DLD1 (cell line): ENCODE measurements around the gene SPATA46.

Experiments
- in situ Hi-C: cut with HindIII; loops from 2 replicates; pipeline ENCODE4 v1.10.0; 2017; ENCODE audit warnings: low sequenced_read_pairs

Gene SPATA46

DNA sequence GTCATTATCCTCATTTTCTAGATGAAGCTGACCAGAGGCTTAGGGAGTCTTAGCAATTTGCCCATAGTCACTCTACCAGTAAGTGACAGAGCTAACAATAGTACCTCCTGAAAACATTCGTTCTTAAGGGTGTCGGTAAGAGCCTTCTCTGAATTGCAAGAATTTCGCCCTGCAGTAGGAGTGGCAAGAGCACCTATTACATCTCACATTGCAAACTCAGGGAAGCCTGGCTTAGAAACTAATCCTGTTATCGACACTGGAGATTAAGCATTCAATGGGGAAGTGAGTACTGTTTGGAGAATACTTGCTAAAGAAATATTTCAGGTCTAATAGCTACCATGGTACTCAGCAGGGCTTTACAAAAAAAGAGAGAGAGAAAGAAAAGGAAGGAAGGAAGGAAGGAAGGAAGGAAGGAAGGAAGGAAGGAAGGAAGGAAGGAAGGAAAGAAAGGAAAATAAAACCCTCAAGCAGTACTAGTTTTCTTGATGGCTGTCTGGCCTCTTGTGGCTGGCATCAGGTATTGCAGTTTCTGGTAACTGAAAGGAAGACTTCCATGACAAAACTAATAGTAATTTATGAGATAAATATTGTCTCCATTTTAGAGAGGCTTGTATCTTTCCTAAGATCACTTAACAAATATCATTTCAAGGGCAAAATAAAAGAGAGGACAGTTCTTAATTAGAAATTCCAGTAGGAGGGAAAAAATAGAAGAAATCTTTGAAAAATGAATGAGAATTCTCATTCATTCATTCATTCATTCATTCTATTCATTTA lies 15.3 kb upstream of the SPATA46 start:
- in situ Hi-C loops = loop anchor here (25.0 kb wide), 1 partner anchor 180 kb away; no protein-coding TSS in a partner anchor

DNA sequence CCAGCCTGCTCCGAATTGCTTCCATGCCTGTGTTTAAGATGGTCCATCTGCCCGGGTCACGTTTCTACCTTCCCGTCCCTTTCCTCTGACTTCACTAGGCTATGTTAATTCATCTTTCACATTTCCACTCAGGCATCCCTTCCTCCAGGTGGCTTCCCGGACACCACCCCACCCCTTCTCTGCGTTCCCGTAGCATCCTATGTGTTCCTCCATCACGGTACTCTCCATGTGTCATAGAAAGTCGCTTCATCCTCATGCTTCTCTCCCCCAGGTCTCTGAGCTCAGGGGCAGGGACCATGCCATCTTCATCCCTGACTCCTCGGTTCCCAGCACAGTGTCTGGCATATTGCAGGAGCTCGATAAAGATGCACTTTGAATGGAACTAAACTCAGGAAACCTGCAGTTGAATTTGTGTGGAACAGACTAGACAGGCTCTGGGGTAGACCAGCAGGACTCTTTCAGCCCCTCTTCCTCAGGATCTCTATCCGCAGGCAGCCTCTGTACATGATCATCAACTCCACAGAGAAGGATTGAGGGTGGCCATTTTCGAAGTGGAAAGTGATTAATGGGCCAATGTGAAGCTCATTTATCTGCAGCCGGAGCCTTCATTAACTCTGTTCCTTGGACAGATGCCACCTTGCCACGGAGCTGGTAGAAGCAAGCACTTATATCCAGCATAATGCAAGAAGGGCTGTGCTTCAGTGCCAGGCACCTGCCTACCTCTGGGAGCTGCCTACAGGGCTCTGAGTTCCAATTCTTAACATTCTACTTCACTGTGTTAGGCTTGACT lies 13.9 kb upstream of the SPATA46 start:
- in situ Hi-C loops = loop anchor here (25.0 kb wide), 1 partner anchor 178 kb away; no protein-coding TSS in a partner anchor

DNA sequence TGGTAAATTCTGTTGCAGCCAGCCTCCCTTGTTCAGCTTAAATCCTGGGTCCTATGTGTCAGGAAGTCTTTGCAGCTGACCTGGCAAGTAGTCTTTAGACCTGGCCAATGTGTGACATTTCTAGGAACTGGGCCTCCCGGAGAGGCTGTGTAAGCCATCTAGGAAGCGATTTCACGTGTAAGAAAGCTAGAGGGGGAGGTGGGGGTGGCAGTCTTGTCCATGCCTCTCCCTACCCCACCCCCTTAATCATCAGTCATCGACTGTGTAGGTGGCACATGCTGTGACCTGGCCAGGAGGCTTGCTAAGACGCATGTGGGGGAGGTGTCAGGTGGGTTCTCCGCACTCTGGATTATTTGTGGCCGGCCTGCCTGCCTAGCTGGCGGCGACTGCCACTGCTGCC lies 13.3 kb upstream of the SPATA46 start:
- in situ Hi-C loops = loop anchor here (10.0 to 25.0 kb wide), 2 partner anchors 178 to 345 kb away; no protein-coding TSS in a partner anchor

DNA sequence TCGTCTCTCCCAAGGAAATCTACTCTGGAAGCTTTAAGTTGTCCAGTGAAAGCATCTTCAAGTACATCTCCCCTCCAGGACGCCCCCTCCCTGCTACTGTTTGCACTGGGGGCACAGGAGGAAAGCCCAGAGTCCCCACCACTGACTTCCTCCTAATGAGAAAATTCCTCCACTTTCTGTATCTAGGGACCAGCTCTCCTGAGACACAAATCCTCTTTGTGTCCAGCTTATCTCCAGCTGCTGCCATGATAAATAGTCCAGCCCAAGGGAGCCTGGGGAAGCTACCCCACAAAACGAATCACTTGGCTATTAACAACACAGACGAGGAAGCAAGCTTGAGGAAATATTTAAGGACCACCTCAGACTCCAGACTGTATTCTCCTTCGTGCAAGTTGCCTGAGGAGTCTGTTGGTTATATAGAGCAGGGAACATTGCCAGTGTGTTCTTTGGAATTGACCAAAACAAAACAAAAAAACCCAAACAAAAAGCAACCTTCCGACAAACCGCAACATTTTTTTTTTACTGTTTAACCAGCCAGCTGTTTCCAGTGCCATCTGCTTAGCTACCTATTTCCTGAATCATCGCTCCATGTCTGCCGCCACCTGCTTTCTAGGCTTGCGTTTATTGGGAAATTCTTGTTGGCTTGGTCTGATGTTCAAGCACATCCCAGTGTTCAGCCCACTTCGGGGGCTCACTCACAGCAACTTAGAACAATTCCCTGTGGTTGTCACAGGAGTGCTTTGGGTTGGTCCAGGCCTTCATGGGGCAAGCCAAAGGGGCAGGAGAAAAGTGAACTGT lies 12.6 kb upstream of the SPATA46 start:
- in situ Hi-C loops = loop anchor here (10.0 to 25.0 kb wide), 2 partner anchors 177 to 344 kb away; no protein-coding TSS in a partner anchor

DNA sequence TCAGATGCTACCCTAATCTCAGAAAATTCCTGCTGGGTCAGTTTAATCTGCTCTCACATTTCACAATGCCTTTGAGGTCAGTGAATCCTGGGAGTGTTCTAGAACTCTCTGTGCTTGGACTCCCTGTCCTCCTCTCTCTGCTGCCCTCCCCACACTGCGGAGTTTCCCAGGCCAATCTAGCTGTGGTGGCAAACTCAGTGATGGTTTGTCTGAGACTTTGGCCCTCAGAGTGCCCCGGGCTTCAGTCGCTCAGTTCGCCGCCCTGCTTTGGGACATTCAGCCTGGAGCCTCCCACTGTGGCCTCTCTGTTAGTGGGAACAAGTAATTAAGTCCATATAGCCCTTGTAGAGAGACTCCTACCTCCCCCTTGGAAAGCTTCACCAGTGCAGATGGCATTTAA lies 12.0 kb upstream of the SPATA46 start:
- in situ Hi-C loops = loop anchor here (10.0 to 25.0 kb wide), 2 partner anchors 176 to 344 kb away; no protein-coding TSS in a partner anchor

DNA sequence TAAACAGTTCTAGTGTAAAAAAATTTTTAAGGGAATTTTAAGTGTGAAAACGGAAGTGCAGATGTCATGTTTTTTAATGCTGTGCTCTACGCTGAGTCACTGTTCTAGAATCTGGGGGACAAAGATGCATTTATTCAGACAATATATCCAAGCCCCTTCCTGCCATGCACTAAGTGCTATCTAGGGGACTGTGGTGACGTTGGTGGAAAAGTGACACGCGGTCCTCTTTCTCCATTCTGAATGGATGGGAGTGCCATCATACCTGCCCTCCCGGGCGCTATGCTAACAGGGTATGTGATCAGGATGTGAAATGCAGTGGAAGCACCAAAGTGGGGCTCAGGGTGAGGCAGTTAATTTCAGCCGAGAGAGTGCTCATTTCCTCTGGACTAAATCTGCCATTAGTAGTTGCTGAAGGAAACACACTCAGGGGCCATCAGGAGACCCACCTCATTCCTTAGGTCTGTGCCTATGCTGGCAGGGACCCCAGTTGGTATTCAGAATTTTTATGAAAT lies 11.5 kb upstream of the SPATA46 start:
- in situ Hi-C loops = loop anchor here (10.0 to 25.0 kb wide), 2 partner anchors 176 to 343 kb away; no protein-coding TSS in a partner anchor

DNA sequence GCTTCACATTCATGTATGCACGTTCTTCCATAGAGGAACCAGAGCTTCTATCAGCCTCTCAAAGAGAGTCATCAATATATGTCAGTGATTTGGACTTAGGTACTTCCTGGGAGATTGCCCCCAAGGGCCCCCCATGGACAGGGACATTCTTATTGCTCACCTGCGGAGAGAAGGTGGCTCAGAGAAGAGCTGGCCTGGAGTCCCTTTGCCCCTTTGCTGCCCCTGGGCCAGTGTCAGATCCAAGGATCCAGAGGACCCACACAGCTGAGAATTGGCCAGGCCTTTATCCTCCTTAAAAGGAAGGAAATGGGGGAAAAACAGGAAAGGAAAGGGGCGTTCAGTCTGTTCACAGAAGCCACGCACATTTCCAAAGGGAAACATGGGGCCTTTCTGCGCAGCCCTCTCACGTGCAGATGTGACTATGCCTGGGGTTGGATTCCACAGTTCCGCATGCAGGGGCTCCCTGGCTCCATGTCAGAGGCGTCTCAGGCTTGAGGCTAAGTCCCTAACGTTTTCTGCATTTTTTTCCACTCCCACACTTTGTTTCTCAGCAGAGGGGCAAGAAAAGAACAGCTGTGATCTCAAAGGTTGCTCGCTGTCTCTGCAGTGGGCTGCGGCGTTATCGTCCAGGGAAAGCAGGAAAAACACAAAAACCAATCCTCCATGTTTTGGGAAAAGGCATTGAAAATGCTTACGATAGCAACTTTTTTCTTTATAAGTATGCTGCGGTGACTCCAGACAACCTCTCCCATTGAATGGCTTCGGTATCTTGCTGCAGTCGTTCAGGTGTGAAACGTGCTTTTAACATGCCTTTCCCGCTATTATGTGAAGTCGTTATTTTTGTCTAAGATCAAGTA lies 10.8 kb upstream of the SPATA46 start:
- in situ Hi-C loops = loop anchor here (10.0 to 25.0 kb wide), 2 partner anchors 175 to 343 kb away; no protein-coding TSS in a partner anchor

DNA sequence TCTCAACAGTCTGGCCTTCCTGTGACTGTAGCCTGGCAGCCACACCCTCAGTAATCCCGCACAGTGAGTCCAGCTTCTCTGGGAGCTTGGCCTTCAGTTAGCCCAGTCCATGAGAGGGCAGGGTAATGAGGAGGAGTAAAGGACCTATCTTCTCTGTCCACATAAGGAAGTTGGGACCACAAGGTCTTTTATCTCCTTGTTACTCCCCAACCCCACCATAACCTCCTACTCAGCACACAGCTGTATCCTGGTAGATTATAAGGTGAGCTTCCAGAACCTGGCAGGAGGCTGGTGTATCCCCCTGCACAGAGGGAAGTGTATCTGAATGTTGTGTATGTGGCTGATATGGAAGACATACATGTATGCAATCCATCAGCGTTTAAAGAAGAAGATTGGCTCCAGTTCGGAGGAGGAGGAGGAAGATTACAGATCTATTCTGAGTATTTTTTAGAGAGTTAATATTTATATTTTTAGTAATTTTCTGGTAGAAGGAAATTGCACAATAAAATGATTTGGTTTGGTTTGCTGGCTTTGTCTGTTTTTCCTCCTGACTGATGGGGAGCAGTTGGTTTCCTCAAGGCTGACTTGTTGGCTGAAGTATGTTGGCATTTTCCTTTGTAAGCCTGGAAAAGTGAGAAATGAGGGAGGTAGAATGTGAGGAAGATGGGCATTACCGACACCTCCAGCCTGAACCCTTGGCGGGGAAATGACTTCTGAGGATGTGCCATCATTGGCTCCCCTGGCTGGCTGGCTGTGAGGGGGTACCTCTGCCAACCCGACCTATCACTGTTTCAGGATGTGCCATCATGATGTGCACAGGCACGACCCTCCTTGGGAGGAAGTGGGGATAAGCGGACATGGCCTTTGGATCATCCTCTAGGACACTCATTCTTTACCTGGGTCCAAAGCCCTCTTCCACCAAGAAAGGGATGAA lies 9.9 kb upstream of the SPATA46 start:
- in situ Hi-C loops = loop anchor here (10.0 to 25.0 kb wide), 2 partner anchors 174 to 342 kb away; no protein-coding TSS in a partner anchor

DNA sequence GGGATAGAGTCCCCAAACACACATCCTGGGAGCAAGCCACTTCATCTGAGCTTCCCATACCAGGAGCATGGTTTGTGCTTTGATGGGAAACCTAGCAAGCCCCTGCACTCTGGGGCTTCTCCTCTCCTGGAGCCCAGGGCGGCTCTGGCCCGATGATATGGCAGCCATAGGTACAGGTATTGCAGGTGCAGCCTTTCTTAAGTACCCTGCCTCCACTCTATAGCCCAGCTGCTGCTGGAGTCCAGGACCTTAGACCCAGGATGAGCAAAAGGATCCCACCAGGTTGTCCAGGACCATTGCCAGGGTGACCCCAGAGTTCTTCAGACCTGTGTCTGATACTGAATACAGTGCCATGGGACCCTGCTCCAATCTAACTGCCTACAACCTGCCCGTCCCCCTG lies 9.0 kb upstream of the SPATA46 start:
- in situ Hi-C loops = loop anchor here (10.0 to 25.0 kb wide), 2 partner anchors 173 to 341 kb away; no protein-coding TSS in a partner anchor

DNA sequence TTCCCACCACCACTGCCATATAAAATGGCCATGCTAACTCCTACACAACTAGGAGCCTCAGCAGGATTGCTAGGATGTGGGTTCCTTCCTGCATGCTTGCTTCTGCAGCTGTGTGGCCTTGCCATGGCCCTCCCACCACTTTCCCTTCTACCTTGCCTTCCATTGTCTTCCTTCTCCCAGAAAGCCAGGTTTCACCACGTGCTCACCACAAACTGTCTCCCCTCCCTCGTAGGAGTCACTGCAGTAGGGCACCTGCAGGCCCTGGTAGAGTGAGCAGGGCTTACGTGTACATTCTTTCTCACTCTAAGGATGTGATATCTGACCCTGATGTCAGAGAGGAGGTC lies 8.6 kb upstream of the SPATA46 start:
- in situ Hi-C loops = loop anchor here (10.0 to 25.0 kb wide), 2 partner anchors 173 to 340 kb away; no protein-coding TSS in a partner anchor

DNA sequence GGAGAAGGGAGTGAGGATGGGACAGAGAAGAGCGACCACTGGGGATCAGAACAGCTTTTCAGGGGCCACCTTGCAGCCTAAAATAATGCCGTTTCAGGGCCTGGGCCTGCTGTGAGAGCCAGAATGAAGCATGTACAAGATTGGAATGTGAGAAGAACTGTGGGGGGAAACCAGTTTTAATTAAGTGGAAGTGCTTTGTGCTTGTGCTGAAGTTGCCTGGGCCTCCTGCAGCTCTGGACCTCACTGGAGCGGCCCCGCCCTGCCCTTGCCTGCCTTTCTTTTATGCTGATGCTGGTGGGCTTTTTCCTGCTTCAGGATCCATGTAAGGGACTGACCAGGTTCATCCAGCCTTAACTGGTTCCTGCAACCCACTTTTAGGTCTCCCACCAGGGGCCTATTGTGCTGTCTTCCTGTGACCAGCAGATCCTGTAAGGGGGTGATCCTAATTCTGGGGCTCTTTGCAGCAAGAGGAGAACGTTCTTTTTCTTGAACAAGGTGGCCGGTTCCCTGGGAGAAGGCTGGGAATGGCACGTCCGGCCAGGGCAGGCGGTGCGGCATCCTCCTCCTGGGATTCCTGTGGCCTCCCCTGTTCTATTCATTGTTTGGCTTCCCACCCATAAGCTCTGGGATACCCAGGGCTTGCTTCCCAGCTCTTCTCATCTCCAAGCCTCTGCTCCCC lies 8.1 kb upstream of the SPATA46 start:
- in situ Hi-C loops = loop anchor here (10.0 to 25.0 kb wide), 2 partner anchors 172 to 340 kb away; no protein-coding TSS in a partner anchor

DNA sequence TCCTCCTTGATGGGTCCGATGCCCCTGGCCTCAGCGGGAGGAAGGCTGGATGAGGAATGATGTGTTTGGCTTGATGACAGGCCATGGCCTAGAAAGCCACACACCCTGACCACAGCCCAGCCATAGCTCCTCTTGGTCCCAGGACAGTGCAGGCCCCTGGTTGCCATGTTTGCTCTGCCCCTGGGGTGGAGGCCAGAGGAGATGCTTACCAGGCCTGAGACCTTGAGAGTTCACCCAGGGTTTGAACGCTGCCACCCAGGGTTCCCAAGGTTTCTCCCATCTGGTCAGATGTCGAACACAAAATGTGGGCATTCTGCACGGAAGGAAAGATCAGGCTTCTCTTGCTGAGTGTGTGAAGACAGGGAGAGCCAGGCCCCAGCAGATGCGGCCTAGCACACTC lies 7.5 kb upstream of the SPATA46 start:
- in situ Hi-C loops = loop anchor here (10.0 to 25.0 kb wide), 2 partner anchors 172 to 339 kb away; no protein-coding TSS in a partner anchor

DNA sequence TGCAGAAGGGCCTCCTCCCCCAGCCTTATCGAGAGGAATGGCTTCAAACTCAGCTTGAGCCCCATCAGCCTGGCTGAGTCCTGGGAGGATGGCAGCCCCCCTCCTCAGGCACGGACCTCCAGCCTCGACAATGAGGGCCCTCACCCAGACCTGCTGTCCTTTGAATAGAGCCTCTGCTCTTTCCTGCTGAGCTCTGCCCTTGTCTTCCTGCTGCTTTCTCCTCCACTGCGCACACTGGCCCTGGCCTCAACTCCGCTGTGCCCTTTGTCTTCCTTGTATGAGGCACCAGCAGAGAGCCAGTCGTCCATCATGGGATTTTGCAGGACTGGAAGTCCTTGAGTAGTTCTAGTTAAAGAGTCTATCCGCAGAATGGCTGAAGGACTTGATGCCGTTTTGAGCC lies 6.9 kb upstream of the SPATA46 start:
- in situ Hi-C loops = loop anchor here (10.0 to 25.0 kb wide), 2 partner anchors 171 to 339 kb away; no protein-coding TSS in a partner anchor

DNA sequence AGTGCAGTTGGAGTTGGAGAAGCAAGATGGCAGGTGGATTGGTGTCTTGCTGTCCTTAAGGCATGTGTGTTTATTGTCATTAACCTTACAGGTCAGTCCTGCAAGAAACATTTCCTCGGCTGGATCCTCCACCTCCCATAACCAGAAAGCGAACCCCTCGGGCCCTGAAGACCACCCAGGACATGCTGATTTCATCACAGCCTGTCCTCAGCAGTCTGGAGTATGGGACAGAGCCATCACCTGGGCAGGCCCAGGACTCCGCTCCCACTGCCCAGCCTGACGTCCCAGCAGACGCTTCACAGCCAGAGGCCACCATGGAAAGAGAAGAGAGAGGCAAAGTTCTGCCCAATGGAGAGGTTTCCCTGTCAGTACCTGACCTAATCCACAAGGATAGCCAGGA lies 6.4 kb upstream of the SPATA46 start:
- in situ Hi-C loops = loop anchor here (10.0 to 25.0 kb wide), 2 partner anchors 171 to 338 kb away; no protein-coding TSS in a partner anchor

DNA sequence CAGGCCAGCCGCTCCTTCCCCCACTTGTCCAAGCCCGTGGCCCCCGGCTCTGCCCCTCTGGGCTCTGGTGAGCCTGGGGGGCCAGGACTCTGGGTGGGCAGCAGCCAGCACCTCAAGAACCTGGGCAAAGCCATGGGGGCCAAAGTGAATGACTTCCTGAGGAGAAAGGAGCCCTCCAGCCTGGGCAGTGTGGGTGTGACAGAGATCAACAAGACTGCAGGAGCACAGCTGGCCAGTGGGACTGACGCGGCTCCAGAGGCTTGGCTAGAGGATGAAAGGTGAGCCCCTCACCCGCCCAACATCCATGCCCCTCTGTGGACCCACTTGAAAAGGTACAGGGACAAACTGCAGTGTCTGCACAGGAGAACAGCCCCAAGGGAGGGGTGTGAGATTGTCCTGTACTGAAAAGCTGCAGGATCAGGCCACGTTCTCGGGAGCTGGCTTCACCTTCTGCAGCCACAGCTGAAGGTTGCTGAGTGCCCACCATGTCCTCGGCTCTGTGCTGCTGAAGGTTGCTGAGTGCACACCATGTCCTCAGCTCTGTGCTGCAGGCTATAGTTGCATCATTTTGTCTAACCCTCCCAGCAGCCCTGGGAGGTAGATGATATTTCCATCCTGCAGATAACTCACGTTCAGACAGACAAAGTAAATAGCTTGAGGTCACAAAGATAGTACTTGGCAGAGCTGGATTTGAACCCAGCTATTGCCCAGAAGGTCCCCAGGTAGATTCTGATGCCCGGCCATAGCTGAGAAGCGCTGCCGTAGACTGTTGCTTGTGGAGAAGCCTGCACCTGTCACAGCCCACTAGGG lies 5.5 kb upstream of the SPATA46 start:
- in situ Hi-C loops = loop anchor here (10.0 to 25.0 kb wide), 2 partner anchors 170 to 337 kb away; no protein-coding TSS in a partner anchor

DNA sequence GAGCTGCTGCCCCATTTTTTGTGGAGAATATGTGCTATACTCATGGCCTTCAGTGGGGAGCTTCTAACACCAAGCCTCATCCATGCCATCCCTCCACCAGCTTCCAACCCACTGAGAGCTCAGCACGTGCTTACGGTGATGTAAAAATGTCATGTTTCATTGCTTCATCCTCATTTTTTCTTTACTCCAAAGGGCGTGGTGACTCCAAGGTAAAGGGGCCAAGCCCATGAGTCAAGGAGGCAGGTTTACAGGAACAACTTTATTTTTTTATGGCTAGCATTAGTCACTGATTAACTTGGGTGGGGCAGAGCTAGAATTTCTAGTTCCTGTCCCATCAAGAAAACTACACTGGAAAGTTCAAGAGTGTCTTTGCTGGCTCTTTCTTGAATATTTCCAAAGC lies 4.7 kb upstream of the SPATA46 start, which contains the start of gene C1orf226:
TSS of gene C1orf226 (plus strand) at position 346 of the 400 bp plus-strand sequence. CDS start 174 bp downstream, outside the sequence.
- in situ Hi-C loops = loop anchor here (10.0 to 25.0 kb wide), 2 partner anchors 169 to 337 kb away; no protein-coding TSS in a partner anchor
